HG03159 (cell line): ENCODE results near the gene RNASEH2A.
"Not testable (repeated sequence)": the region's sequence is repeated elsewhere in the genome, so short reads cannot be mapped to it uniquely, and the experiment has no call there.

Source experiments
- ATAC-seq: cut with Tn5 transposase; IDR thresholded peaks from one replicate; pipeline ENCODE4 v1.9.1; 2021; ENCODE audit warnings: mild to moderate bottlenecking, moderate library complexity; ENCODE audit not compliant: unreplicated experiment

Gene RNASEH2A

GRCh38 chr19:12825254-12826131 is 19.1 kb downstream of the RNASEH2A start:
- no peak for ATAC-seq

- no peak for ATAC-seq
Observed at GRCh38 chr19:12828494-12828893, 22.1 kb downstream of the RNASEH2A start.

DNA sequence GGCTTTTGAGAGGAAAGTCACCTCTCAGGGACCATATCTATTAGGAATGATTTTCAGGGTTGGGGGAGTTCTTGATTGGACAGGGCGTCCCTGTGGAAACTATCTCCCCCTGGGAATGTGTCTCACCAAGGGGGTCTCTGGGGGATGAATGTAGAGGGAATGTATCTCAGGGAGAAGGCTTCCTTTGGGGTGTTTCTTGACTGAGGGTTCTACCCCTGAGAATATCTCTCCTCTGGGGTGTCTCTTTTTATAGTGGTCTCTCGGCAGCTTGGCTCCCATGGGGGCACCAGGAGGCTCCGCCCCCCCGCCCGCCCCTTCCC is 27.0 kb downstream of the RNASEH2A start:
- no peak for ATAC-seq

GRCh38 chr19:12833738-12834565 is 27.6 kb downstream of the RNASEH2A start:
- ATAC-seq = no peak

- ATAC-seq = no peak
Observed at GRCh38 chr19:12834566-12834943, 28.2 kb downstream of the RNASEH2A start, which contains the start of gene RTBDN. TSS of gene RTBDN (minus strand) at chr19:12834579. CDS start at chr19:12829979, 4,600 bp downstream.

DNA sequence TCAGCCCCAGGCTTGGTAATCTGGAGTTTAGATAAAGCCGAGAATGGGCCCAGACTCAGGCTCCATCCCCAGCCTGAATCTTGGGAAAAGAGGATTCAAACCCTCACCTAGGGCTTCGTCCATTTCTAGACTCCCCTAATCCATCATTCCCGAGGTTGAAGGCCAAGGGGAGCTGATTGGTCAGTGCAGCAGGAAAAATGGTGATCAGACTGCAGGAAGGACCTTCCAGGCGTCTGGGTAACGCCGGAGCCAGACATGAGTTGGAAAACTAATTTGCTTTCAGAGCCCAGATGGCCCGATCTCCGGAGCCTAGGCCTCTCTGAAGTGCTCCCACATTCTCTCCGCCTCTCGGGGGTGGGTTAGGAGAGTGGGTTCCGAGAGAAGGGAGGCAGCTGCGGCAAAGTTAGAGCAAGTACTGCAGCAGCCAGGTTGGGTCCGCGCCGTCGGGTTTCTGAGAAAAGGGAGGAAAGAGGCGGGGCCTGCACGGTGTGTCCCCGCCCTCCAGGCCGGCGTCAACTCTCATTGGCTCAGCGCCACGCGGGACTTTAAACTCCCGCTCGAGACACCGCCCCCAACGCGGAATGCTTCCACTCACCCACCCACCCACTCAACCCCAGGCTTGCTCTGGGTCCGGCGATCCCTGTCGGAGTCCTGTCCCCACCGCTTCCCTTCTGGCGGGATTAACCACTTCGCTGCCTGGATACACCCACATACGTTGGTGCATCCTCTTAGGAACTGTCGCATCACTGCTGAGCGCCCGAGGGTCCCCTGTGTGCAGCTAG is 28.8 kb downstream of the RNASEH2A start:
- no peak for ATAC-seq

DNA sequence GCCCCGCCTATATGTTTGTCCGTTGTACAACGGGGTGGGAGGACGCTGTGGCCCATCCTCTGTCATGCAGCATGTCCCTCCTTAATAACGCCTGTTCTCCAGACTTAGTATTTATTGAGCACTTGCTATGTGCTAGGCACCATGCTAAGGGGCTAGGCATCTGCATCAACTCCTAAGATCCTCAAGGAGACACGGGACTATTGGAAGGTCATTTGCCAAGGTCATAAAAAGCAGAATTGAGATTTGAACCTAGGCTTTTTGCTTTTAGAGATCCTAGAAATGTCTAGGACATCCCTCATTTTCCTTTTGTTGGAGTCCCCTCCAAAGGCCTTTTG is 30.1 kb downstream of the RNASEH2A start:
- ATAC-seq = no peak

DNA sequence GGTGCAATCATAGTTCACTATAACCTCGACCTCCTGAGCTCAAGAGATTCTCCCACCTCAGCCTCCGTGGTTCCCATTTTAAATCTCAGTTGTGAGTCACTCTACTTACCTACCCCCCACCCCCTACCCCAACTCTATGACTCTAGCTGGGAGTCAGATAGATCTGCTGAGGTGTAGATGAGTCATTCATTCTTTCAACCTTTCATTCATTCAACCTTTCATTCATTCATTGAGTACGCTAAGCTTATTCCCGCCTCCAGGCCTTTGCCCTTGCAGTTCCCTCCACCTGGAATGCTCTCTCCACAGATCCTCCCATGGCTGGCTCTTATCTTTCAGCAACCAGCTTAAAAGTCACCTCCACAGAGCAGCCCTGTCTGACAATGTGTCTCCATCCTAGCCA is 30.8 kb downstream of the RNASEH2A start:
- no peak for ATAC-seq

DNA sequence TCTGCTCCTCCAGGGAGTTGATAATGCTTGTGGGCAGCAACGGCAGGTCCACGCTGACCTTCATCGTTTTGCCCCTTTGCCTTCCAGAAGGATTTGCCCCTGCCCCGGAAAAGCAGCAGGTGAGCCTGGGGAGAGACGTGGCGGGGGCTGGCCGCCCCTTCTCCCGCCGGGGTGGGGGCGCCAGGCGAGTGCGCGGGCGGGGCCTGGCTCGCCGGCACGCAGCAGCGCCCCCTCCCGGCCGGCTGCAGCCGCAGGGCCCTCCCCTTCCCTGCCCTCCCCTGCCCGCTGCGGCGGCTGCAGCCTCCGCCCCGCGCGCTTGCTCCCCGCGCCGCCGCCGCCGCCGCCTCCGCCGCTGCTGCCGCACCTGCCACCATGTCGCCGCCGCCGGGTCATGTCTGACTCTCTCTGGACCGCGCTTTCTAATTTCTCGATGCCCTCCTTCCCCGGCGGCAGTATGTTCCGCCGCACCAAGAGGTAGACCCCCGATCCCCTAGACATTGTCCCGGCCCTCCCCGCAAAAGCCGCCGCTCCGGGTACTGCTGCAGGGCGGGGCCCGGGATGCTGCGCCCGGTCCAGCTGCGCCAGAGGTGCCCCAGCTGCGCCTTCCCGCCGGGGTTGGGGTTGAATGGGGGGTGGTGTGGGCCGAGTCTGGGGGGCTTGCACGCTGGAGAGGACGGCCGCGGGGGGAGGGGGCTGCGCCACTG is 31.9 kb downstream of the RNASEH2A start, which contains the start of gene MAST1:
TSS of gene MAST1 (plus strand) at position 334 of the 704 bp plus-strand sequence. CDS start at position 392, 58 bp downstream.
- ATAC-seq = no peak

DNA sequence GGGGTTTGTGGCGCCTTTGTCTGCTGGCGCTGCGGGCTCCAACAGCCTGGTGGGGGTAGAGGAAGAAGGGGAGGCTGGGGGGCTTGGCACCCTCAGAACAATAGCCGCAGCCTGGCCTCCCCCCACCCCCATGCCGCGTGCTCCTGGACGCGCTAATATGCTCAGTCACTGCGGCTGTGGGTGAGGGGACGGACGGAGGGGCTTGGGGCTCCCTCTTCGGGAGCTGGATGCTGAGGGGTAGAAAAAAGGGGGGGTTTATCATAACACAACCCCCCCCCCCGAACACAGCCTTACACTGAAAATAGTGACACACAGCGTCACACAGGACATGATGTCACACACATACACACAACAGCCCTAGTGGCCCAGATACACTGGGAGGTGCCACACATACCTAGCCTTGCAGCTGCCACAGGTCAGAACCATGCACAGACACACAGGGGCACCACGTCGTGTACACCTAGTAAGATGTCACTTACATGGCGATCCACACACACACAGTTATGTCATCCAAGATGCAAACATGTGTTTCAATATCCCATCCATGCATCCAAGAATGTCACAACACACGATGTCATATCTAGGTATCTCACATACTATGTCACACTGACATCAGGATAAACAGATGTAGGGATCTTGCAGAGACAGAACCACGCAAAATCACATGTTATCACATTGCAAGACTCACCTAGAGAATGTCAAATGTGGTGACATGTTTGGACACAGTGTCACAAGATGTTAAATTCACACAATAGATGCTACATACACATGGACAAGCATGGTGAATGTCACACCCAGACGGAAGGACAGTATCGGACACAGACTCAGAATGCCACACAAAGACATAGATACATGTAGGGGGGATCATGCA is 32.7 kb downstream of the RNASEH2A start:
- ATAC-seq = no peak

- ATAC-seq = no peak
Observed at GRCh38 chr19:12840091-12841079, 34.0 kb downstream of the RNASEH2A start.

DNA sequence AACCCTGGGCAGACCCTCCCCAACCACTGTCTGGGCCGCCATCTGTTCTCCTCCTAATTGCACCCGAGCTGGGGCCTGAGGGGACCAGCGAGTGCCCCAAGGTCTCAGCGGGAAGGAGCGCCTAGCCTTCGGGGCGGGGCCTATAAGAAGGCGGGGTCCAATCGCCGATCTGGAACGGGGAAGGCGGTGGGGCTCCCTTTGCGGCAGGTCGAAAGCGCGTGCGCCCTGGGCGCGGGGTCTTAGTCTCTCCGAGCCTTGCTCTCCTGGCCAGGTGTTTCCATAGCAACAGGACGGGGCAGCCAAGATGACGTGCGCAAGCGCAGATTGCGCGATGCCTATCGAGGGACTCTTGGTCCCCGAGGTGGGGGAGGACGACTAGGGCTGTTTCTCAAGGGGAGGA is 34.7 kb downstream of the RNASEH2A start:
- ATAC-seq = no peak

GRCh38 chr19:12842511-12842910 is 36.1 kb downstream of the RNASEH2A start:
- no peak for ATAC-seq

- no peak for ATAC-seq
Observed at GRCh38 chr19:12843328-12843727, 36.9 kb downstream of the RNASEH2A start.

- ATAC-seq = no peak
Observed at GRCh38 chr19:12843999-12844732, 37.8 kb downstream of the RNASEH2A start.

DNA sequence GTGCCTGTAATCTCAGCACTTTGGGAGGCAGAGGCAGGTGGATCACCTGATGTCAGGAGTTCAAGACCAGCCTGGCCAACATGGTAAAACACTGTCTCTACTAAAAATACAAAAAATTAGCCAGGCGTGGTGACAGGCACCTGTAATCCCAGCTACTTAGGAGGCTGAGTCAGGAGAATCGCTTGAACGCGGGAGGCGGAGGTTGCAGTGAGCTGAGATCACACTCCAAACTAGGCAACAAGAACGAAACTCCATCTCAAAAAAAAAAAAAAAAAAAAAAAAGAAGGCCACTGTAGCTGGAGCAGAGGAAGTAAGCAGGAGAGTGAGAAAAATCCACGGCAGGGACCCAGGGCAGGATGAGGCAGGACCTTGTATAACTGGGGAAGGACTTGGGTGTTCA is 40.2 kb downstream of the RNASEH2A start:
- not testable (repeated sequence) for ATAC-seq

DNA sequence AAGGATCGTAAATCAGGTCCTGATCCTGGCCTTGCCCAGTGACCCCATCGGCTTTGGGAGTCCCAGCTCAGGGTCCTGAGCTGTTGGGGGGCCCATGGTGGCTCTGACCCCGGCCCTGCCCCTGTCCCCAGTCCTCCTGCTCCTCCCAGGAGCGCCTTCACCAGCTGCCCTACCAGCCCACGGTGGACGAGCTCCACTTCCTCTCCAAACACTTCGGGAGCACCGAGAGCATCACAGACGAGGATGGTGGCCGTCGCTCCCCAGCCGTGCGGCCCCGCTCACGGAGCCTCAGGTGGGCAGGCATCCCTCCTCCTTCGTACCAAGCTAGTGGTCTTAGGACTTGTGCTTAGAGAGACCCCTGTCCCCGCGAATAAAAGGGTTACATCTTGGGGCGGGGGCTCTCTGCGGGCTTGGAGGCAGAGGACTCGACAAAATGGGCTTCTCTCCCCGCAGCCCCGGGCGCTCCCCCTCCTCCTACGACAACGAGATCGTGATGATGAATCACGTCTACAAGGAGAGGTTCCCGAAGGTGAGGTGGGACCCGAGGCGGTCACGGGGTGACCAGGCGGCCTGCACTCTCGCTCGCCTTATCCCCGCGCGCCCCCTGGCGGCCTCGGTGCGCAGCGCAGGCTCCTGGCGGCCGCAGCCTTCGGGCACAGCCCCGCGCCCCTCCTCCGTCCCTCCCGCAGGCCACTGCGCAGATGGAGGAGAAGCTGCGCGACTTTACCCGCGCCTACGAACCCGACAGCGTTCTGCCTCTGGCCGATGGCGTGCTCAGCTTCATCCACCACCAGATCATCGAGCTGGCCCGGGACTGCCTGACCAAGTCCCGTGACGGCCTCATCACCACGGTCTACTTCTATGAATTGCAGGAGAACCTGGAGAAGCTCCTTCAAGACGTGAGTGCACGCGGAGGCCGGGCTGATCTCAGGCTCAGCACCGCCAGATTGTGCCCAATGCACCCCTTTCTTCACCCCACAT is 41.1 kb downstream of the RNASEH2A start:
- no peak for ATAC-seq
